Measurements from ENCODE around the gene RAPGEF4.

RAPGEF4 gene

DNA sequence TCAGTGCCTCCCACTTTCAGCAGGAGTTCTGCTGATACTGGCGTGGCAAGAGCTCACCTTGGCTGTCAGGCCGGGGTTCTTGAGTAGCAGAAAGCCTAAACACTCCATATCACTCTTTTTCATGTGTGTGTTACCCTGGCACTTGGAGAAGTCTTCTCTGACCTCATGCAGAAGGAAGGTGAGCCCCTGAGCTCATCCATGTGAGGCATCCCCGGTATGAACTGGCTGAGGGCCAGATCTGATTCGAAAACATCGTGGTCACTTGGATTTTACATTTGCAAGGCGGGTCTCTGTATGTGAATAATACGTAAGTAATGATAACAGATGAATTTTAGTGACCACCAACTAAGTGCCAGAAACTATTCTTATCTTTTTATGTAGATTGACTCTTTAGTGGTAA, 93.6 kb downstream of the RAPGEF4 start:
- DNase-seq, result no peak

GRCh38 chr2:172830482-172830881, 94.8 kb downstream of the RAPGEF4 start:
- DNase-seq, result no peak

DNA sequence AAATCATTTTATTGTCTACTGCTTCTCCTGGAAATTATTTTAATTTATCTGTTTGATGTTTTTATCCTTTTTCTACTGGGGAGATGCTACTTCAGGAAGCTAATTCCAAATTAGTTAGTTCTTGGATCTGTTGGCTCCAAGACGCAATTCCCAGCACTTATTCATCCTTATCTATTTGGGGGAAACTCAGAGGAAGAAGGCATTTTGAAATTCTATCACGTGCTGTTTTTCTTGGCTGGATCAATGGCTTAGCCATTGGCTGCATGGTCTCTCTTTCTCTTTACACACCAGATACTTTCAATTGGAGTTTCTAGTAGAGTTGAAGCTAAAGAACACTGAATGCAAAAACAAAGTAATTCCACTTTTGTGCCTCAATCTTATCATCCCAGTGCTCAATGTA, 98.3 kb downstream of the RAPGEF4 start:
- no peak for DNase-seq

GRCh38 chr2:172834881-172835280, 99.2 kb downstream of the RAPGEF4 start:
- no peak for DNase-seq

GRCh38 chr2:172836347-172836821, 100.7 kb downstream of the RAPGEF4 start:
- no peak for DNase-seq

- no peak for DNase-seq
Measured at GRCh38 chr2:172836827-172837226, 101.2 kb downstream of the RAPGEF4 start.

DNA sequence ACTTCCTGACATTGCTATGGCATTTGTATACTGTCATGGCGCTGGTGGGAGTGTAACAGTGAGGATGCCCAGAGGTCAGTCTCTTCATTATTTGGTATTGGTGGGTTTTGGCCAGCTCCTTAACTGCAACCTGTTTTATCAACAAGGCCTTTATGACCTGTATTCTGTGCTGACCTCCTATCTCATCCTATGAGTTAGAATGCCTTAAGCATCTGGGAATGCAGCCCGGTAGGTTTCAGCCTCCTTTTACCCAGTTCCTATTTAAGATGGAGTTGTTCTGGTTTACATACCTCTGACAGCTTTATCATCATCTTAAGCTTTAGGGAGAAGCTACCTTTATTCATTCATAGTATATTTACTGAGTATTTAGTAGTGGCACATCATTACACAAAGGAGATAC, 103.8 kb downstream of the RAPGEF4 start:
- DNase-seq, result no peak

DNA sequence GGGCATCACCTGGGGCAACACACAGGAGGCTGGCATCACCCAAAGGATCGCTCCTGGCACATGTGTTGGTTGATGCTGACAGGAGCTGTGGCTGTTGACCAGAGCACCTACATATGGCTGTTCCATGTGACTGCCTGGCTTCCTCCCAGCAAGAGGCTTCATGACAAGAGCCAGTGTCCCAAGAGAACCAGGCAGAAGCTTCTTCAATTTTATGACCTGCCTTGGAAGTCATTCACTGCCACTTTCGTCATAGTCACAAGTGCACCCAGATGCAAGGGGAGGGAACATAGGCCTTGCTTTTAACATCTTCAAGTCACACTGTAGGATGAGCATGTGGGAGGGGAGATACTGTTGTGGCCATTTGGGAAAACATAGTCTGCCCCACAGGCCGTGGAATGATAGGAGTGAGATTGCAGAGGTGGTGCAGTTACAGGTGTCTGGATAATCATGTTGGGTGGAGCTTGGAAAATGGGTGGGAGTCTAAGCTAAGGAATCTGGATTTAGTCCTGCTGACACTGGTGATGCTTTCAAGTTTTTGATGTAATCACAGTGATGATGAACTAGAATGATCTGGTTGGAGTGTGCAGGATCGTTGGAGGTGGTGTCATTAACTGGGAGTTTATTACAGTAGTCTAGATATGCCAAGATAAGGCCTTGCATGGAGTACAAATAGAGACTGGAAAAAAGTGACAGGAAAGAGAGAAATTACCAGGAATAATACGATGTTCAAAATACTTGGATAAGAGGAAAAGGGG, 107.0 kb downstream of the RAPGEF4 start:
- no peak for DNase-seq

DNA sequence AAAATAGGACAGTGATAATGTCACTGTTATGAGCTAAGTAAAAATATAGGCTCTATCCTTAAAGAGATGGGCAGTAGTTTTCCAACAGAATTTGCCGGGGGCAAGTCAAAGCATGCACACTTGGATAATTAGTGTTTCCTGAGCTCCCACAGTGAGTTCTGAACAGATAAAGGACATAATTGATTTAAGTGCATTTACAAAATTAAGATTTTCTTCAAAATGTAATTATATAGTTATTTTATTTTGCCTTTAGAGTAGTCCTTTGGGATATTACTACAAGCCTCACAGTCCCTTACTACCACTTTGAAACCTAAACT, 107.6 kb downstream of the RAPGEF4 start:
- DNase-seq, result no peak

GRCh38 chr2:172843902-172844715, 108.5 kb downstream of the RAPGEF4 start:
- DNase-seq, result no peak

DNA sequence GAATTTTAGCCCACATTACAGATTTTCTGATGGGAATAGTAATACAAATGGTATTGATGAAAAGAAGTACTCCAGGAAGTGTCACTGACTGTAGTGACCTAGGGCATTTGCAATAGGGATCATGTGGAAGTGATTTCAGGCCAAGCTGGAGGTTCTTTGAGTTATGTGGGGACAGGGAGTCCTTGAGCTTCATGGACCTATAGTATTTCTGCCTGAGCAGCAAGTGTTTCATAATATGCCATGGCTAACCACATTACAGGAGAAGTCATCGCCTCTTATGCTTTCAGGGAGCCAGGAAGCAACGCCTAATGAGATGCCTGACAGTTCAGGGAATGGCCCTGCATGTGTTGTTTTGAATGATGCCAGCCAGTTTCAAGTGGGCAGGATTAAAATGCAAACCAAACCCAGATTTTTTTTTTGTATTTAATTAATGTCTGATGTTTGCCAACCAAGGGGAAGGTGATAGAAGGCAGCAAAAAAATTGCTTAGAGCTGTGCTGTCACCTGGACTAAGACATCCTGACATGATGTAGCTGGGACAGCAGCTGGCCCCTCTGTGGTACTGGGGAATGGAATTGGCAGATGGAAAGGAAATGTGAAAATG, 109.5 kb downstream of the RAPGEF4 start:
- no peak for DNase-seq

- no peak for DNase-seq
Measured at GRCh38 chr2:172846551-172846950, 110.9 kb downstream of the RAPGEF4 start.

GRCh38 chr2:172847188-172847587, 111.5 kb downstream of the RAPGEF4 start:
- no peak for DNase-seq

DNA sequence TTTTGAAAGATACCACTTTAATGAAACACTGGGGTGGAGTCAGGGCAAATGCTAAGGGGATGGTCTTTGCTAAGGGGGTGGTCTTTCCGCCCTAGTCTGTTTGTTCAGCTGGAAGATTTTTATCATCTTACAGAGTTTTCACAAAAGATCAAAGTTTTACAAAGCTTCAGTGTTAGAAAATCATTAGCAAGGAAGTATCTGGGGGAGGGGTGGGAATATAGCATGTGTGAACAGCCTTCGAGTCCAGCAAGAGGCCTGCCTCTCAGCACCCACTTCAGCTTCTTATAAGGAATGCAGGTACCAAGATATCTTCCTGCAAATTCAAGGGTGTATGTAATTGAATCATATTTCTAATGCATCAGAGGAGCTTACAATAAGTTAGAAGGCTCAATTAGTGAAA, 112.9 kb downstream of the RAPGEF4 start:
- DNase-seq, result no peak

GRCh38 chr2:172849519-172850217, 114.0 kb downstream of the RAPGEF4 start:
- DNase-seq, result no peak

DNA sequence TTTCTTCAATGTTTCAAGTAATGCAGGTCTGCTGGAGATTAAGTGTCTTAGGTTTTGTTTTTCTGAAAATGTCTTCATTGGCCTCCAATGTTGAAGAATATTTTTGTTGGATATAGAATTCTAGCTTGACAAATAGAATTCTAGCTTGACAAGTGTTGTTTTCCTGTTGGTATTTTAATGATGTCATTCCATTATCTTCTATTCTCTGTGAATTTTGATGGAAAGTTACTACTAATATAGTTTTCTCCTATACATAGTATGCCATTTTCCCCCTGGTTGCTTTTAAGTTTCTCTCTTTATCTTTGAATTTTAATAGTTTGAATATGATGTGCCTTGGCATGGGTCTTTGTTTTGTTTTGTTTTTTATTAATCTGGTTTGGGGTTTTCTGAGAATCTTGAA, 119.9 kb downstream of the RAPGEF4 start:
- no peak for DNase-seq

GRCh38 chr2:172856606-172857005, 121.0 kb downstream of the RAPGEF4 start:
- no peak for DNase-seq

- no peak for DNase-seq
Measured at GRCh38 chr2:172858473-172858745, 122.8 kb downstream of the RAPGEF4 start.

DNA sequence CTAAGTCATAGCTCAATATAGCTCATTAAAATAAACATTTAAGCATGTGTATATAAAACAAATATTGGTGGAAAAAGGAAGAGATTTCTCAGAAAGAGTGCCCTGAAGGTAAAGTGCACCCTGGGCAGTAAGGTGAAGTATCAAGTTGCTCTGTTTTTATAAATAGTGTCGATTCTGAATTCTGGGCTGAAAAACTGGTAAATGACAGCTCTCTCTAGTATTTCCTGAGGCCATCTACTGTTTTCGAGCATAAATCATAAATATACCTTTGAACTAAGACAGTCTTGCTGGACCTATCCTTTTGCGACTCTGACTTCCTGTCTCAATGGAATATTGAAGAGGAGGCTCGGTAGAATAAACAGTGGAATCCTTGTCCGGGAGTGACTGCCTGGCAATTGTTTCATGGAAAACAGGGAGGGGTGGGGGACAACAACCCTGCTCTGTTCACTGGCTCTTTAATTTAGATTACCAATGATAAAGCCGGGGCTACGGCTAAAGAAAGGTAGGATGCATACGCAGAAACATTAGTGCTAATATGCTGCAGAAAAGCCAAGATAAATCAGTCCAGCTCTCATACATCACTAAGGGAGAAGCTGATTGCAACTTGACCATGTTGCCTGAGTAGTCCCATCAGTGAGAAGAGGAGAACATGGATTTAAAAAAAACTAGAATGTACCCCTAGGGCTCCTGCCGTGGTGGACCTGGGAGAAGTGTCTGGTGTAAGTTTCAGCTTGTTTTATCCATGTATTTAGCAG, 124.1 kb downstream of the RAPGEF4 start:
- DNase-seq, result no peak

DNA sequence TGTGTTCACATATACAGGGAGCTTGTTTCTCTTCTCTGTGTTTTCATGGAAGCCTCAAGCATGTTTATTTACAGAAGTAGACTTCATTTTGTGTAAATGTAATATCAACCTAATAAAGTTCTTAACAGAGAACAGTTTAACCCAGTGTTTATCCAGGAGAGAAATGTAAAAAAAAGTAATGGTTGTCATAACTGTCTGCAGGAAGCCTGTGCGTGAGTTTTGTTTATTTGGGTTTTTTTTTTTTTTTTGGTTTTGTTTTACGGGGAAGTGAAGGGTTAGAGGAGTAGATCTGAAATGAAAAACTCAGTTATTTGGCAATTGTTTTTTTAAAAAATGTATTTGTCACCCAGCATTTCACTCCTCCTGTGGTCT, 124.7 kb downstream of the RAPGEF4 start:
- DNase-seq, result no peak

DNA sequence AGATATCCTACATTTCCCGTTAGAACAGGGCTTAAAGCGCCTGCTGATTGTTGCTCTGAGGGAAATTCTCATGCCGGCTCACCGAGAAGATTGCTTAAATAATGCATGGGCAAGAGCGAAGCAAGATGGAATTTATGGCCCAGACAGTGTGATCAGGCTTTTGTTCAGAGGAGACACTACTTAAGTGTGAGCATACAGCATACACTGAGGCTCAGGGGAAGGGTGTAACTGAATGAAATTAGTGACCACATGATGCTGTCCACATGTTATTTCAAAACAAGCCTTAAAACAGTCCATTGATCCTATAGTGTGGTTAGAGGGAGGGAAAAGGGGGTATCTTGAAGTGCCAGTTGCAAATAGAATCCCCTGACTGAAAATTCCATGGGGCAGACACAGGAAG, 125.5 kb downstream of the RAPGEF4 start:
- DNase-seq, result no peak

- DNase-seq, result no peak
Measured at GRCh38 chr2:172861656-172862476, 126.2 kb downstream of the RAPGEF4 start.
